Adrenal gland (tissue), 12 donors: ENCODE results near the gene ZRANB1. TPM values are rescaled to one million over a fixed set of nuclear protein-coding genes. Genes with fewer than 3 reads are reported as not detected.

Experiments
- DNase-seq, 7 donors: peaks; one replicate each; pipeline ENCODE4 v3.0.0-alpha.2; 2019 to 2020
- H3K27ac ChIP-seq, 5 donors: fragments of 200-600 bp; sonication (generic) in 4 of 5; 1 replicate in 3 of 5; 2 replicates in 2 of 5; pipeline versions ENCODE4 v1.5.1 to v1.8.0; 2016 to 2020; ENCODE audit warnings: mild to moderate bottlenecking in 1 of 5
- H3K27me3 ChIP-seq: fragments of 200-600 bp; 2 replicates; pipeline ENCODE4 v1.8.0; 2021
- H3K36me3 ChIP-seq, 2 donors: fragments of 200-600 bp; replicated peaks in 1 of 2; 1 replicate in 1 of 2; 2 replicates in 1 of 2; pipeline versions ENCODE4 v1.5.1 to v1.8.0; 2018 to 2022
- H3K4me1 ChIP-seq, 2 donors: fragments of 200-600 bp; replicated peaks in 1 of 2; 1 replicate in 1 of 2; 2 replicates in 1 of 2; pipeline versions ENCODE4 v1.5.1 to v1.8.0; 2018 to 2021
- H3K4me3 ChIP-seq, 4 donors: fragments of 200-600 bp; sonication (generic) in 3 of 4; one replicate each; pipeline ENCODE4 v1.5.1; 2016 to 2018
- H3K9me3 ChIP-seq, 3 donors: fragments of 200-600 bp; sonication (generic) in 1 of 3; replicated peaks in 1 of 3; 1 replicate in 2 of 3; 2 replicates in 1 of 3; pipeline versions ENCODE4 v1.5.1 to v1.8.0; 2016 to 2021
- CTCF ChIP-seq, 6 experiments: fragments of 450-650 bp in 4 of 6; fragments of 200-600 bp in 2 of 6; sonication (generic) in 1 of 6; IDR thresholded peaks; 1 replicate in 5 of 6; 2 replicates in 1 of 6; pipeline versions ENCODE4 v1.5.1 to v1.8.0; 2016 to 2021; ENCODE audit warnings: antibody characterized with exemption in 6 of 6, mild to moderate bottlenecking in 2 of 6, moderate library complexity in 1 of 6
- POLR2A ChIP-seq, 2 donors: fragments of 450-650 bp; IDR thresholded peaks; one replicate each; pipeline ENCODE4 v1.6.1; 2017; ENCODE audit warnings: antibody characterized with exemption in 2 of 2, mild to moderate bottlenecking in 2 of 2, moderate library complexity in 1 of 2
- WGBS, 4 donors: extraction: QIAGEN DNeasy Blood & Tissue Kit in 2 of 4; methylation state at CpG; one replicate each; pipeline versions ENCODE4 v1.1.5 to v1.1.7; 2013 to 2017; 5-methylcytosine and 5-hydroxymethylcytosine counted together
- intact Hi-C, 2 donors: fragments of 100-400 bp; cut with DNase I; formaldehyde crosslinking; loops; one replicate each; pipeline versions ENCODE4 v1.14.1 to v1.15.0; 2022 to 2023
- polyA plus RNA-seq, 3 donors: library from polyadenylated mRNA; stranded (reverse); fragments of 200-250 nt in 2 of 3; fragments of 350-450 nt in 1 of 3; fragmentation: Illumina TruSeq in 1 of 3; extraction: RNeasy Lipid Tissue Mini Kit (QIAGEN cat#74804) in 1 of 3; gene quantifications; one replicate each; pipeline ENCODE4 v1.2.3, GENCODE V29; 2013 to 2014
- total RNA-seq, 9 donors: library from RNA; depleted of rRNA in 4 of 9; stranded (reverse); fragments of >200 nt in 4 of 9; fragments of 120-200 nt in 1 of 9; fragmentation: NEBNext Ultra II Directional in 1 of 9; extraction: Animal tissue kit (Norgen Biotek cat#: 25700) in 1 of 9; gene quantifications; one replicate each; pipeline versions ENCODE4 v1.1.0 to v1.2.4, GENCODE V29; 2013 to 2023
- donor health status: healthy with polysubstance abuse.
- donor health status: Bipolar disorder and iron deficiency.
- donor health status: DM: yes; HTN: yes; CAD: no.
- donor health status: DM: no; HTN: no; CAD: no.
- donor health status: DM: no; HTN: no; CAD: no.
- donor health status: DM: yes; HTN: yes; CAD: no.

ZRANB1 gene
- total and polyA plus RNA-seq, 12 donors: 20.2 to 64.7 (median 38.0) TPM

GRCh38 chr10:124977648-124978375 lies 35.9 kb downstream of the ZRANB1 start:
- 69 to 78% (median 76%) methylated on average over 4 of the region's 4 CpGs for WGBS, 4 donors
- Histone ChIP-seq H3K27ac (no peak overlapping the region), H3K36me3 (peaks cover 0 to 26% of the 10 kb centered on the region in 2 donors), H3K4me1 (peaks cover 2 to 17% of the 10 kb centered on the region in 2 donors), H3K4me3 (no peak overlapping the region), H3K9me3 (no peaks in the 10 kb centered on the region), H3K27me3 (no peaks in the 10 kb centered on the region)
- intact Hi-C loops: loop anchor here in 1 of 2 donors (10.0 kb wide), 1 partner anchor 53 kb away; no protein-coding TSS in a partner anchor
- no peak for DNase-seq
- no peak for TF ChIP-seq POLR2A (IDR thresholded peaks at IDR 0.05)
- no peak for TF ChIP-seq CTCF (IDR thresholded peaks at IDR 0.05)

- WGBS, 4 donors: 81 to 89% (median 85%) methylated on average over 5 of the region's 5 CpGs
- DNase-seq: no peak
Observed at GRCh38 chr10:124978376-124978725, 36.4 kb downstream of the ZRANB1 start.

GRCh38 chr10:124983321-124983720 lies 41.4 kb downstream of the ZRANB1 start:
- WGBS, 4 donors: 39 to 50% (median 45%) methylated on average over 6 of the region's 6 CpGs
- H3K27me3 ChIP-seq: no peaks in the 10 kb centered on the region
- H3K27ac ChIP-seq: no peak overlapping the region

More at GRCh38 chr10:124978376-124978725, 36.4 kb downstream of the ZRANB1 start:
- intact Hi-C loops: loop anchor here in 1 of 2 donors (10.0 kb wide), 1 partner anchor 54 kb away; no protein-coding TSS in a partner anchor
- TF ChIP-seq POLR2A (IDR thresholded peaks at IDR 0.05): no peak
- no peak for TF ChIP-seq CTCF (IDR thresholded peaks at IDR 0.05)
- H3K27ac ChIP-seq: no peak overlapping the region
- H3K9me3 ChIP-seq: no peaks in the 10 kb centered on the region
- no peaks in the 10 kb centered on the region for H3K27me3 ChIP-seq
- H3K4me3 ChIP-seq: no peak overlapping the region
- peaks cover 0 to 30% of the 10 kb centered on the region in 2 donors for H3K36me3 ChIP-seq
- H3K4me1 ChIP-seq: peaks cover 2 to 17% of the 10 kb centered on the region in 2 donors

GRCh38 chr10:124984376-124984775 lies 42.5 kb downstream of the ZRANB1 start:
- no peak overlapping the region for H3K27ac ChIP-seq
- peaks cover 2 to 17% of the 10 kb centered on the region in 2 donors for H3K4me1 ChIP-seq
- TF ChIP-seq CTCF (IDR thresholded peaks at IDR 0.05) (no peak), POLR2A (IDR thresholded peaks at IDR 0.05) (no peak)
- H3K36me3 ChIP-seq: peaks cover 0 to 62% of the 10 kb centered on the region in 2 donors
- no peak overlapping the region for H3K4me3 ChIP-seq
- intact Hi-C loops: no loop called here
- H3K9me3 ChIP-seq: no peaks in the 10 kb centered on the region
- 92 to 95% (median 93%) methylated on average over 1 of the region's 1 CpG for WGBS, 4 donors
- DNase-seq: no peak
- H3K27me3 ChIP-seq: no peaks in the 10 kb centered on the region

More at GRCh38 chr10:124983321-124983720, 41.4 kb downstream of the ZRANB1 start:
- H3K4me3 ChIP-seq: no peak overlapping the region
- intact Hi-C loops: no loop called here
- H3K9me3 ChIP-seq: no peaks in the 10 kb centered on the region
- peaks cover 0 to 61% of the 10 kb centered on the region in 2 donors for H3K36me3 ChIP-seq
- no peak for DNase-seq
- H3K4me1 ChIP-seq: peaks cover 2 to 21% of the 10 kb centered on the region in 2 donors
- TF ChIP-seq POLR2A (IDR thresholded peaks at IDR 0.05) (no peak), CTCF (IDR thresholded peaks at IDR 0.05) (no peak)
